Endothelial cell (in vitro differentiated cells): Measurements from ENCODE around the gene OTUD6A. TPM values are rescaled to one million over a fixed set of nuclear protein-coding genes. Genes with fewer than 3 reads are reported as not detected.

ENCODE experiments used
- DNase-seq: peaks from one replicate; pipeline ENCODE4 v3.0.0; 2021; ENCODE audit warnings: low spot score
- H3K27ac Mint-ChIP-seq: one replicate; pipeline ENCODE4 v1.8.0; 2021; ENCODE audit warnings: mixed read lengths, inconsistent platforms; ENCODE audit not compliant: unreplicated experiment
- H3K27me3 Mint-ChIP-seq: one replicate; pipeline ENCODE4 v1.8.0; 2021; ENCODE audit warnings: mild to moderate bottlenecking, moderate library complexity, mixed read lengths, inconsistent platforms; ENCODE audit not compliant: unreplicated experiment
- H3K36me3 Mint-ChIP-seq: one replicate; pipeline ENCODE4 v1.8.0; 2021; ENCODE audit warnings: mild to moderate bottlenecking, low read depth, mixed read lengths, inconsistent platforms; ENCODE audit not compliant: unreplicated experiment
- H3K4me1 Mint-ChIP-seq: one replicate; pipeline ENCODE4 v1.8.0; 2021; ENCODE audit warnings: mild to moderate bottlenecking, mixed read lengths, inconsistent platforms; ENCODE audit not compliant: unreplicated experiment
- H3K4me3 Mint-ChIP-seq: one replicate; pipeline ENCODE4 v1.8.0; 2021; ENCODE audit warnings: mild to moderate bottlenecking, mixed read lengths, inconsistent platforms; ENCODE audit not compliant: unreplicated experiment
- H3K9me3 Mint-ChIP-seq: one replicate; pipeline ENCODE4 v1.8.0; 2021; ENCODE audit warnings: mixed read lengths, inconsistent platforms; ENCODE audit not compliant: unreplicated experiment
- CTCF ChIP-seq: fragments of 200-600 bp; sonication (generic); IDR thresholded peaks from one replicate; pipeline ENCODE4 v1.5.0; 2021; ENCODE audit warnings: antibody characterized with exemption; ENCODE audit not compliant: unreplicated experiment
- total RNA-seq: library from RNA; stranded (reverse); fragmentation: NEBNext Ultra II Directional; extraction: Animal tissue kit (Norgen Biotek cat#: 25700); gene quantifications from one replicate; pipeline ENCODE4 v1.2.1, GENCODE V29; 2021; ENCODE audit not compliant: unreplicated experiment

Gene OTUD6A
- total RNA-seq, 1 donor from 2014 or later = not detected

GRCh38 chrX:70022616-70023015 lies 39.6 kb upstream of the OTUD6A start:
- H3K4me1 Mint-ChIP-seq = peaks cover 15% of the 10 kb centered on the region
- H3K9me3 Mint-ChIP-seq = no peaks in the 10 kb centered on the region
- H3K4me3 Mint-ChIP-seq = no peak overlapping the region
- peaks cover 2% of the 10 kb centered on the region for H3K27me3 Mint-ChIP-seq
- H3K27ac Mint-ChIP-seq = no peak overlapping the region
- DNase-seq = no peak
- no peak for TF ChIP-seq CTCF
- H3K36me3 Mint-ChIP-seq = no peaks in the 10 kb centered on the region

- DNase-seq = no peak
- no peaks in the 10 kb centered on the region for H3K36me3 Mint-ChIP-seq
- no peaks in the 10 kb centered on the region for H3K9me3 Mint-ChIP-seq
- peaks cover 18% of the 10 kb centered on the region for H3K4me1 Mint-ChIP-seq
- TF ChIP-seq CTCF = no peak
- no peak overlapping the region for H3K4me3 Mint-ChIP-seq
- H3K27me3 Mint-ChIP-seq = no peaks in the 10 kb centered on the region
- H3K27ac Mint-ChIP-seq = no peak overlapping the region
Measured at GRCh38 chrX:70025464-70025863, 36.8 kb upstream of the OTUD6A start.

- H3K27me3 Mint-ChIP-seq = no peaks in the 10 kb centered on the region
- DNase-seq = no peak
- no peak overlapping the region for H3K27ac Mint-ChIP-seq
- TF ChIP-seq CTCF = no peak
- no peaks in the 10 kb centered on the region for H3K9me3 Mint-ChIP-seq
- no peak overlapping the region for H3K4me3 Mint-ChIP-seq
- H3K36me3 Mint-ChIP-seq = no peaks in the 10 kb centered on the region
- peaks cover 18% of the 10 kb centered on the region for H3K4me1 Mint-ChIP-seq
Measured at GRCh38 chrX:70026112-70026850, 36.0 kb upstream of the OTUD6A start.

- Mint-ChIP-seq H3K27me3 (no peaks in the 10 kb centered on the region), H3K4me1 (peaks cover 18% of the 10 kb centered on the region), H3K4me3 (no peak overlapping the region), H3K9me3 (no peaks in the 10 kb centered on the region), H3K36me3 (no peaks in the 10 kb centered on the region), H3K27ac (peak overlapping the region; percentile 36)
- DNase-seq = no peak
- no peak for TF ChIP-seq CTCF
Measured at GRCh38 chrX:70026851-70027200, 35.4 kb upstream of the OTUD6A start.

- TF ChIP-seq CTCF = no peak
- Mint-ChIP-seq H3K9me3 (no peaks in the 10 kb centered on the region), H3K27me3 (peaks cover 4% of the 10 kb centered on the region), H3K27ac (no peak overlapping the region), H3K4me3 (no peak overlapping the region), H3K36me3 (no peaks in the 10 kb centered on the region), H3K4me1 (peaks cover 23% of the 10 kb centered on the region)
- DNase-seq = no peak
Measured at GRCh38 chrX:70029863-70030262, 32.4 kb upstream of the OTUD6A start.
